HG03469 (cell line): ENCODE results near the gene KCNJ2.

ENCODE experiments used
- ATAC-seq: cut with Tn5 transposase; IDR thresholded peaks from one replicate; pipeline ENCODE4 v1.9.1; 2021; ENCODE audit warnings: mild to moderate bottlenecking, moderate library complexity, moderate number of reproducible peaks; ENCODE audit not compliant: unreplicated experiment

KCNJ2 gene

DNA sequence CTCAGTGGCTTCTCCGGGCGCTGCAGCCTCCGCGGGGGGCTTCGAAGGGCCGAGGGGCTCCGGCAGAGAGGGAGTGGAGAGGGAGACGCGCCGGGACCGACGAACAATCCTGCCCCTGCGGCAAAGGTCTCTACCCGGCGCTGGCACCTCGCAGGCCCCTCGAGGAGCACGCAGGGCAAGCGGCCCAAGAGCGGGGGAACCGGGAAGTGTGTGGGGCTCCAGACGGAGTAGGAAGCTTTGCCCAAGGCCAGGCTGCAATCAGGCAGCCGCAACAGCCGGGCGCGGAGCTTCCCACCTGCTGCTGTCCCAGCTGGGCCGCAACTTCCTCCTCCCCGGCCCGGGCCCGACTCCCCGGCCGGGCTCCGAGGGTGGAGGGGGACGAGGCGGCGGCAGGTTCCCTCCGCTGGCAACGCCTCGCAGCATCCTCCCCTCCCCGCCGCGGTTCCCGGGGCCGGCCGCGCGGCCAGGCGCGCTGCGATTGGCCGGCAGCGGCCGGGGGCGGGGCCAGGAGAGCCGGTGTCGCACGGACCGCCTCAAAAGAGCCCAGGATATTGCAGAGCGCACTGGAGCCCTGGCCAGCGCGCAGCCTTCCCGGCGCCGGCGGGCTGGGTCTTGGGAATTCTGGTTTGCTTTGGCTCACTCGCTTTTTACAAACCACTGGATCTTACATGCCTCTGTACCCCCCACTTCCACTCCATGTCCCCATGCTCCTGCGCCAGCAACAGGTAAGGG lies at the start of gene KCNJ2:
TSS of gene KCNJ2 (plus strand) at position 556 of the 732 bp plus-strand sequence. CDS start 5,508 bp downstream, outside the sequence.
- ATAC-seq: peak; percentile 91

DNA sequence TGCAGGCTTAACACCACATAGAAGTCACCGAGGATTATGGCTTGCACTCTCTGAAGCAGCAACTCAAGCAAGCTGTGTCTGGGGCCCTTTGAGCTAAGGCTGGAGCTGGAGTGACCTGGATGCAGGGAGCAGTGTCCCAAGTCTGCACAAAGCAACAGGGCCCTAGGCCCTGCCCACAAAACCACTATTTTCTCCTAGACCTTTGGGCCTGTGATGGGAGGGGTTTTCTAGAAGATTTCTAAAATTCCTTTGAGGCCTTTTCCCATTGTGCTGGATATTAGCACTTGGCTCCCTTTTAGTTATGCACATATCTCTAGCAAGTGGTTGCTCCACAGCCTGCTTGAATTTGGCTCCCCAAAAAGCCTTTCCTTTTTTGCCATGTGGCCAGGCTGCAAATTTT lies 49.8 kb upstream of the KCNJ2 start:
- no peak for ATAC-seq

DNA sequence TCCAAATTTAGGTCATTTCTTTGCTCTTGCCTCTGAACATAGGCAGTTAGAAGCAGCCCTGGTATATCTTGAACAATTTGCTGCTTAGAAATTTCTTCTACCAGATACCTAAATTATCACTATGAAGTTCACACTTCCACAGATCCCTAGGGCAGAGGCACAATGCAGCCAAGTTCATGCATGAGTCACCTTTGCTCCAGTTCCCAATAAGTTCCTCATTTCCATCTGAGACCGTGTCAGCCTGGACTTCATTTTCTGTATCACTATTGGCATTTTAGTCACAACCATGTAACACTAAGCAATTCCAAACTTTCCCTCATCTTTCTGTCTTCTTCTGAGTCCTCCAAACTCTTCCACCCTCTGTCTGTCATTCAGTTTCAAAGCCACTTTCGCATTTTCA lies 49.3 kb upstream of the KCNJ2 start:
- no peak for ATAC-seq

DNA sequence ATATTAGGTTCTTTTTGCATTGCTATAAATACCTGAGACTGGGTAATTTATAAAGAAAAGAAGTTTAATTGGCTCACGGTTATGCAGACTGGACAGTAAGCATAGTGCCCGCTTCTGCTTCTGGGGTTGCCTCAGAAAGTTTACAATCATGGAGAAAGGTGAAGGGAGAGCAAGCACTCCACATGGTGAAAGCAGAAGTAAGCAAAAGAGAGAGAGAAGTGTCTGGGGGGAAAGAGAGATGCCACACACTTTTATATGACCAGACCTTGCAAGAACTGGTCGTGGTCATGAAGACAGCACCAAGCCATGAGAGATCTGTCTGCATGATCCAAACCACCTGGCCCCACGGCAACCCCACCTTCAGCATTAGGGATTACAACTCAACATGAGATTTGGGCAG lies 48.9 kb upstream of the KCNJ2 start:
- no peak for ATAC-seq

DNA sequence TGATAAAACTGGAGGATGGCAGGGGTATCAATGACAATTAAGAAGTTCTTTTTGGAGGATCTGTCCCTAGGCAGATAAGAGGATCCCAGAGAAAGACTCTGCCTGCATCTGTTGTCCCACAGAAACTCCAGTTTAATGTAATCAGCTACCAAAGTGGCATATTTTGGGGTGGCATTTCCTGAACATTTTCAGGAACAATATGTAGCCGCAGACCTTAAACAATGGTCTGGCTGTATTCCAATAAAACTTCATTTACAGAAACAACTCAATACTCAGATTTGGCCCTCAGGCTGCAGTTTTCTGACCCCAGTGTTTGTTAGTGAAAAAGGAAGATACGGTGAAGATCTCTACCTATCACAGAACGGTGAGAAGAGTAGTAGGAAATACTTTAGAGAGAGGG lies 48.2 kb upstream of the KCNJ2 start:
- ATAC-seq: no peak

DNA sequence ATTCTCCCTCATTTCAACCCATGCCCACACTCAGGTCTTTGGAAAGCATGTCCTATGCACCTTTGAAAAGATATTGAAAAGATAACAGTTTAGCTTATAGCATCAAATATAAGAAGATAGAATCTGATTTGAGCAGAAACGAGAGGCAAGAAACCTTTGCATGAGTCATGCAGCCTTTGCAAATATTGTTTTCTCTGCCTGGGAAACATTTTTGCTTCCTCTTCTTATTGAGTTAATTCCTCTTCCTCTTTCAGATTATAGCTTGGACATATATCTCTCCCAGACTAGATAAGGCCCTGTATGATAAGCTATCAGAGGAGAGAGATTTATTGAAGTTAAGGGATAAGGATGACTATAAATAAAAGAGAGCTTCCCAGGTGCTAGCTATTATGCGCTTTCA lies 46.1 kb upstream of the KCNJ2 start:
- no peak for ATAC-seq

DNA sequence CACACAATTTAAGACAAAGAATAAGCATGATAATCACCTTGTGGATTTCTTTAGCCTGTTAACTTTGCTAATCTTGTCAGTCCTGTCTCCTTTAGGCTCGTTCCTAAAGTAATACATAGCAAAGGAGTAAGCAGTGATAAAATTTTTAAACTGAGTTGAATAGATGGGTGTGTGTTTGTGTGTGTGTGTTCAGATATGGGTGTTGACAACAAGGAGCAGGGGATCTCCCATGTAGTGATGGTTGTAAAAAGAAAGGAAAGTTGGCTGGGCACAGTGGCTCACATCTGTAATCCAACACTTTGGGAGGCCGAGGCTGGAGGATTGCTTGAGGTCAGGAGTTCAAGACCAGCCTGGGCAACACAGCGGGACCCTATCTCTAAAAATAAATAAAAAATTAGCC lies 44.6 kb upstream of the KCNJ2 start:
- ATAC-seq: no peak

DNA sequence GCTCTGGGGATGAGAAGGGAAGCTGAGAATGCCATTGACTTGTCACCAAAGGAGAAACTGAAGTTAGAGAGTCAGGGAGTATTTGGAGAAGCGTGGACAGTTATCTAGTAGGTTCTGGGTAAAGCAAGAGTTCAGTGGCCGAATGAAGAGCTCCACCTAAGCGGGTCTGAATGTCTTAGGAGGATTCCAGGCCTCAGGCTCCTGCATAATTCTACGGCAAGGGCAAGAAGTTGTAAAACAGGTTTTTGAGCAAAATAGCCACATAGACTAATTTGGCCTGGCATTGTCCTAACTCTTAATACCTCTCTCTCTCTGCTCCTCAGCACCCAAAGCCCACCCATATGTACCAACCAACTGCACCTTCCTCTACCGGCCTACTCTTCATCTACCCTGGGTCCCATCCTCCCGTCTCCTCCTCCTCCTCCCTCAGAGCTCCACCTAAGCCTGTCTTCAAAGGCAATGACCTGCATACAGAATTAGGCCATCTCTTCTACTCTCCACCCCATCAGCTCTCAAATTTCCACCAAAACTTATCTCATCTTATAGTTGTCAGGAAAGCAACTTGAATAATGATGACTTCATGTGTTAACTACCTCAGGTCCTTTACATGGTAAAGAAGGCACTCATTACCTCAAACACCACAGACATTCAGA lies 42.0 kb upstream of the KCNJ2 start:
- no peak for ATAC-seq

DNA sequence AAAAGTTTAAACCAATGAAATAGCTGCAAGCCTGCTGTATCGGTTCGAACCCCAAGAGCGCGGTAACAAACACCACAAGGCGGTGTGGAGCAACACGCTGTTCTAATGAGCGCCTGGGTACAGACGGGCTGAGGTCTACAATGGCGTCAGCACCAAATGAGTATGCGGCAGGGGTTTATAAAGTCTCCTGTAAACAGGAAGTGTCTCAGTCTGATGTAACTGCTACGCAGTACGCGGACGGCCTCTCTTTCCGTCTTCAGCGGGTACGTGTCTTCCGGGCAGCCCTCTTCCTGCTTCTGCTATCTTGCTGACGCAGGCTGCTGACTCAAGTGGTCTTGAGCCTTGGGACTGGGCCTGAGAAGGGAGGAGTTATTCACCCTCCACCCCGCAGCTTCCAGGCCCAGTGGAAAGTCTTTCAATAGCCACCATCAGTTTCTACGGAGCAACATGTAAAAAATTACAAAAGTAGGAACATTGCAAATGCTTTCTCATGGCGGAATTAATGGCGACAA lies 40.5 kb upstream of the KCNJ2 start:
- no peak for ATAC-seq

DNA sequence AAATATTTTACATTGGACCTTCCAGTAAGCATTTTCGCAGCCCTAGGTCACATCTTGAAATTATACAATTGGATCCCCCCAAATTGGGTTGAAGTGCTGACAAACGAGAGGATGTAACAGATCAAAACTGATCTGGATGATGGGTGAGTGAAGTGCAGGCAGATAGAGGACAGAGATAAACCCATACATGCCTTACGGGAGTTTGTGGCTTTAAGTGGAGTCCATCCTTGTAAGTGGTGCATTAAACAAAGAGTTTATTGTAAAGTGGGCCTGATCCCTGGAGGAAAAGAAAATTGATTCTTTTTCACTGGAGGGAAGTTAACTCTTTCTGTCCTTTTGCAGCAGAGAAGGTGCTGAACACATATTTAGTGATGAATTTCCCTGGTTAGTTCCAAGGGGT lies 39.0 kb upstream of the KCNJ2 start:
- ATAC-seq: no peak

DNA sequence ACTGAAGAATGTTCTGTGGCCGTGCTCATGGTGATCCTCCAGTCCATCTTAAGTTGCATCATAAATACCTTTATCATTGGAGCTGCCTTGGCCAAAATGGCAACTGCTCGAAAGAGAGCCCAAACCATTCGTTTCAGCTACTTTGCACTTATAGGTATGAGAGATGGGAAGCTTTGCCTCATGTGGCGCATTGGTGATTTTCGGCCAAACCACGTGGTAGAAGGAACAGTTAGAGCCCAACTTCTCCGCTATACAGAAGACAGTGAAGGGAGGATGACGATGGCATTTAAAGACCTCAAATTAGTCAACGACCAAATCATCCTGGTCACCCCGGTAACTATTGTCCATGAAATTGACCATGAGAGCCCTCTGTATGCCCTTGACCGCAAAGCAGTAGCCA lies 36.8 kb upstream of the KCNJ2 start:
- no peak for ATAC-seq

DNA sequence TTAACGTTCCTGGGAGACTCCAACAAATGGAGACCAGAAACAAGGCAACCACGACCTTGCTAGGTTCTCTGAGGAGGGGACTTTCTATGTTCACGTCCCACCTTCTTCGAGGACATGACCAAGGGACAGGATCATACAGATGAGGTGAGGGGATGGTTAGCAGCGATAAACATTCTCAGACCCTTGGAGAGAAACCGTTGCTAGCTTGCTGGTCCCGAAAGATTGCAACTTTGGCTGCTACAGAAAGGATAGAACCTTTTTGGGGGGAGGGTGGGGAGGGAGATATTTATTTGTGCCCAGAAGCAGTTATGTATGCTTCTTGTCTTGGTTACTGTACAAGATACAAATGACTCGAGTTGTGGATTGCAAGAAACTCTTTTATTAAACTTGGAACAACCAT lies 35.3 kb upstream of the KCNJ2 start:
- no peak for ATAC-seq

DNA sequence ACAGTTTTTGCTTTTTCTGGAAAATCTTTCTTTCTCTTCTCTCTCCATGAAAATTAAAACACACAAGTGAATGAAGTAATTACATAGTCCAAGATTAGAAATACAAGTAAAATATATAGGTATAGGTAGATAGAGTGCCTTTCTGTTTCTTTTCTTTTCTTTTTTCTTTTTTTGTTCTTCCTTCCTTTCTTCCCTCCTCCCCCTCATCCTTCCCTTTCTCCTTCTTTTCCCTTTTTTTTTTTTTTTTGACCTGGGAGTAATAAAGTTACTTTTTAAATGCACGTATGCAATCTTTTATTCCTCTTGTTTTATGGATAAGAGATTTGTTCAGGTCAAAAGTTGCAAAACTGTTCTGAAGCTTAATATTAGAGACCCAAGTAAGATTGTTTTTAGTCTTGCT lies 34.6 kb upstream of the KCNJ2 start:
- ATAC-seq: no peak

DNA sequence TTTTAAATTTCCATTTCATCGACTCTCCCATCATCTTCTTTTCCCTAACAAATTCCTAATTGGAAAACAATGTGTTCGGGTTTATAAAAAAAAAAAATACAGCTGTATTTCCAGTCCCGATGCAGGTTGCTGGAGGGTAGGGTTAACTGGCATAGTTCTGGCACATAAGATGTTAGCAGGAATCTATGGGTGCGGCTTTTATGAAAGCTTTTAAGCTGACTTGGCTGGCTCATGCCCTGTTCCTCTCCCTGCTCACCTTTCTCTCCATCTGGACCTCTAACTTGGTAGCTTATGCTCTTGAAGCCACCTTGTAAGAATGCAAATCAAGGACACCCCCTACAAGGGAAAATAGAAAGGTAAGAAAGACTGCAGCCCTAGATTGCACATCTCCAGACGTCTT lies 33.2 kb upstream of the KCNJ2 start:
- no peak for ATAC-seq

DNA sequence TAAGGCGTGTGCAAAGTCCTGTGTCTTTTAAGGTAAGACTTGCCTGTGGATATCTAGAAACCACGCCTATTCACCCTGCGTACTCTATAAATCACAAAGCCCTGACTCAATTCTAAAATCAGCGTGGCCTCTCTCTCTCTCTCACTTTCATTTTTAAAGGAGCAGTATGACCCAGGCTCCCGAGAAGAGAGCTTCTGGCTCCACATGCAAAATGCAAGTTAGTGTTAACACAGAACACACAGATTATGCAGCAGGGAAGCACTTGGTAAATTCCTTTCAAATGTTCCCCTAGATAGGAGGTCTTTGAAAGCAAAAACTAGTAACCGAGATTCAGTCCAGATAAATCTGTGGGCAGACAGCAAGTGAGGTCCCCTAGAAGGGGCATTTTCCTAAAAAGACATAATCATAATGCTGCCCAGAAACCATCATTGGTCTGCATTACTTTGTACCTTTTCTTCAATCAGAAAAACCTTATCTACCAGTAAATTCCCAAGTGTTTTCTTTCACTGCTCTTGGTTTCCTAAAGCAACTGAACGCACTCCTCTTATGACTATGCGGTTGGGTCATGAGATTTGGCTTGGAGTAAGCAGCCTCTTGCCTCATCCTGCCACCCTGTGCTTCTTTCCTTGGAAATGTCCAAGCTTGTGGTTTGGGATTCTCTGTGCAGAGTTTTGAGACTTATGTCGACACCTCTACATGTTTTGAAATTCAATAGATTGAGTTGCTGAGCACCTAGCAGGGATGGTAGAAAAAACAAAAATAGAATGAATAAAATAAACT lies 31.7 kb upstream of the KCNJ2 start:
- peak; percentile 97 for ATAC-seq

DNA sequence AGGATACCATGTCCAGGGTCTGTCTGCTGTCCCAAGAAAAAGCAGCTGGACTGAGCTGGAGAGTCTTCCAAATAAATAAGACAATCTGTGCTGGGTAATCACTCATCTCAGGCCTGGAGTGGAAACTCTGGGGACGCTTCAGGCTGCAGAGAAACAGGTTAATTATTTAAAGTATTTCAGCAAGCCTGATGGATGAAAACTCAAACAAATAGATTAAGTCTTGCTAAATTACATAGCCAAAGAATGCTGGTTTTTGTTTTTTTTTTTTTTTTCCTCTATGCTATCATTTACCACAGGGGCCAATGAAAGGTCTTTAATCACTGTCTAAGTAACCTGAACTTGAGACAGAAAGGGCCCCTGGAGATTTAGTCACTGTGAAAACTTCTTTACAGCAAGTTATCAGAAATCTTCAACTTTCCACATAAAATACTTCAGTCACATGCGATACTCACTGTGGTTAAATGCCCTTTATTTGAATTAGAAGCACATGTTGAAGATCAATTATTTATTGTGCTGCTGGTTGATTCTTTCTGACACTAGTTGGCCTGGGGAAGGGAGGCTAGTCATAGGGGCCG lies 31.0 kb upstream of the KCNJ2 start:
- no peak for ATAC-seq

DNA sequence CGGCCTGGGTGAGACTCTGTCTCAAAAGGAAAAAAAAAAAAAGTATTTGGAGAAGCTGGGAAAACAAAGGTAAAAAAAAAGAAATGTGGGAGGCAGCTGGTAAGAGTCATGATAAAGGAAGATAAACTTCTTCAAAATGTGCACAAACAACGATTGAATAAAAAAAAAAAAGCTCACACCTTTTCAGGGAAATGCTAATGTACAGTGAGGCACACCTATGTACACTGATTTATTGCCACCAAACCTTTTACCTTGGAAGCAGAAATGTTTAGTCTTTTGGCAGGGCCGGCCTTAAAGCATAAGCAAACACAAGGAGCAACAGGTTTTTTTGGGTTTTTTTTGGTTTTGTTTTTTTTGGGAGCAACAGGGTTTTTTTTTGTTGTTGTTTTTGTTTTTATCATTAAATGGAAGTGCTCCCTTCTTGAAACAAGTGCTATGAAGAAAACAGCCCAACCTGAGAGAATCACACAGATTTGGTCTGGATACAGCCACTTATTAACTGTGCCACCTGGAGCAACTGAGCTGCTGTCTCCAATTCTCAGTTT lies 29.8 kb upstream of the KCNJ2 start:
- no peak for ATAC-seq

DNA sequence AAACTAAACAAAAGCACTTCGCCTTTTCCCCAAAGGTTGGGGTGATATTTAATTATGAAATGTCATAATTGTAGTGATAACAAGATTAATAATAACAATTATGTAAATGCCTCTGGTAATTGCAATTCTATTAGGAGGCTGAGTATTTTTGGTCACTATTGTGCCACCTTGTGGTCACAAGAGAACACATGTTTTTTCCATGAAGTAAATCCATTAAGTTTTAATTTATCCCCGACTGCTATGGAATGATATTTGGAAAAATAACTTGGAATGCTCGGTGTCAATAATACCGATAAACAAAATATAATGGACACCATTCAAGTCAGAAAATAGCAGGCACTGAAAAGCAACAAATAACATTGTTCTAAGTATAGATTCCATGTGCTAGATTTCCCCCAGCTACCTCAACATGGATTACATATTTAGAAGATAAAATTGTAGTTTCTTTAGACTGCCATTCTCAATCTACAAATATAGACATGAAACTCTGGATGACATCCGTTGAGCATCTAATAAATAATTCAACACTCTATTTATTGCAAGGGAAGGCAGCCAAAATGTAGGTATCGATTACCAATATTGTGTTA lies 25.0 kb upstream of the KCNJ2 start:
- ATAC-seq: no peak

DNA sequence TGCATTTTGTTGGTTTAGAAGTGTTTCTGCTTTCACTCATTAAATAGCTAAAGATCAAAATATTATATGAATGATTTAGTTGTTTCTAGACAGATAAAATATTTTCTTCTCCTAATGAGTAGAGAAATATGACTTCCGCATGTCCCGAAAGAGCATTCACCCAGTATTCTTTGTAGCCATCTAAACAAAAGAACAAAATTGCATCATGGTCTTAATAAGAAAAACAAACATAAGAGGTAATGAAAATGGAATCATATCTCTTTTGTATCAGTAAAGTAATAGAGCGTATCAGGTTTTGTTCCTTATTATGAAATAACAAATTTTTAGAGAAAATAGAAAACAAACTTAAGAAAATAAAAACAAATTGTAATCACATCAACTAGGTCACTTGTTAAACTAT lies 16.1 kb upstream of the KCNJ2 start:
- ATAC-seq: no peak

DNA sequence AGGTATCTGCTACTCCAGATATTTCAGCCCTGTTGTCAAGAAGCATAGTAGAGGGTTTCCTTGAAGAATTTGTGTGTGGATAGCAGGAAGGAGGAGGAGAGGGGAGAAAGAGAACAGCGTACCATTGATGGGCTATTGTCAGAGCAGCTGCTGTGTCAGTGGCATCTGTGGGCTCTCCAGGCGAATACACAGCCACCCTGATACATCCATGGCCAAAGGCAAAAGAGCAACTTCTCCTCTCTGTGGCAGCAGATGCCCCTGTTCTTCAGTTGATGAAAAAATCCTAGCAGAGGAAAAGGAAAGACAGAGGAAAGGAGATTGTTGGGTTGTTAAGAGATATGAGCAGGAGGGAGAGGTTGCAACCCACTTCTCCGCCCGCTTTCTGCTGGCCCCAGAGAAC lies 12.2 kb upstream of the KCNJ2 start:
- ATAC-seq: no peak

DNA sequence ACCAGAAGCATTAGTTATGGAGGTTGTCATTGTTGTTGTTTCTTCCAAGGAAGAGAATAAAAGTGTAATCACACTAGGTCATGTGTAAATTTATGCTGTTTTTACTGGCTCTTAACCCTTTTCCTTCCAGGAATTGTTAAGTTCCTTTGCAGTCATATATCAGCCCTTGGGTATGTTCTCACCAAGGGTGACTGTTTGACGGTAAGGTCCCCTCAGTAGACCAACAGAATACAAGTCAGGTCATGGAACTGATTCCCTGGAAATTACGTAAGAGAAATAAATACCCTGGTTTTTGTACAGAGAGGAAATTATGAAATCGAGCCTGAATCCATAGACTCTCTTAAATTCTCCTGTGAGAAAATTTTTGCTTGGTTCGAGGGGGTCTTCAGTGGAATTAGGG lies 11.2 kb upstream of the KCNJ2 start:
- no peak for ATAC-seq
